ENCODE data around the gene ODF2.

GRCh38 chr9:128428644-128429512 lies 26.9 kb upstream of the ODF2 start:
- TF ChIP-seq CTCF (conservative IDR thresholded peaks at IDR 0.05; ENCODE audit: low read depth, low read length): no peak
- no peak for TF ChIP-seq EZH2 (IDR thresholded peaks at IDR 0.05; ENCODE audit: borderline replicate concordance, low read depth, low read length, poor library complexity, severe bottlenecking)
